Stimulated activated naive B cell treated with anti-CD40 and anti-IgM and Interleukin-4, amounts not matched to agents 10 μg/mL and 1 μg/mL and 100 μg/mL, for 72 hours (primary cell): ENCODE data around the gene KIF12.
"Not testable (repeated sequence)": the region's sequence is repeated elsewhere in the genome, so short reads cannot be mapped to it uniquely, and the experiment has no call there.

Experiments used
- ATAC-seq, 2 donors: fragments of 150-1000 bp; cut with Tn5 transposase; replicated peaks; 2 replicates each; pipeline ENCODE4 v1.10.0; 2021; ENCODE audit warnings: moderate library complexity in 1 of 2
- DNase-seq: peaks from one replicate; pipeline ENCODE4 v3.0.0; 2021
- H3K27ac Mint-ChIP-seq: one replicate; pipeline ENCODE4 v1.8.0; 2022; ENCODE audit warnings: mild to moderate bottlenecking, mixed read lengths
- H3K27me3 Mint-ChIP-seq, 2 donors: one replicate each; pipeline ENCODE4 v1.8.0; 2022; ENCODE audit warnings: mixed read lengths in 2 of 2
- H3K36me3 Mint-ChIP-seq, 2 donors: one replicate each; pipeline ENCODE4 v1.8.0; 2022; ENCODE audit warnings: mixed read lengths in 2 of 2, mild to moderate bottlenecking in 1 of 2
- H3K4me1 Mint-ChIP-seq, 2 donors: one replicate each; pipeline ENCODE4 v1.8.0; 2022; ENCODE audit warnings: mixed read lengths in 2 of 2, mild to moderate bottlenecking in 1 of 2
- H3K4me3 Mint-ChIP-seq, 2 donors: one replicate each; pipeline ENCODE4 v1.8.0; 2022; ENCODE audit warnings: mild to moderate bottlenecking in 2 of 2, mixed read lengths in 2 of 2, moderate library complexity in 1 of 2
- H3K9me3 Mint-ChIP-seq, 2 donors: one replicate each; pipeline ENCODE4 v1.8.0; 2022; ENCODE audit warnings: mixed read lengths in 2 of 2, mild to moderate bottlenecking in 1 of 2

KIF12 gene

GRCh38 chr9:114049441-114050225, 49.5 kb downstream of the KIF12 start:
- no peak overlapping the region for H3K4me3 Mint-ChIP-seq
- H3K36me3 Mint-ChIP-seq, result peaks cover 6 to 9% of the 10 kb centered on the region in 2 donors
- ATAC-seq (no peak), DNase-seq (no peak)
- H3K9me3 Mint-ChIP-seq, result no peaks in the 10 kb centered on the region
- H3K27me3 Mint-ChIP-seq, result no peaks in the 10 kb centered on the region
- H3K4me1 Mint-ChIP-seq, result no peaks in the 10 kb centered on the region
- H3K27ac Mint-ChIP-seq, result no peak overlapping the region

- Mint-ChIP-seq H3K27me3 (no peaks in the 10 kb centered on the region), H3K36me3 (peaks cover 6 to 9% of the 10 kb centered on the region in 2 donors), H3K27ac (no peak overlapping the region), H3K4me1 (no peaks in the 10 kb centered on the region), H3K4me3 (no peak overlapping the region), H3K9me3 (peaks cover 0 to 2% of the 10 kb centered on the region in 2 donors)
- ATAC-seq (no peak), DNase-seq (no peak)
Measured at GRCh38 chr9:114048533-114049415, 50.3 kb downstream of the KIF12 start.

GRCh38 chr9:114047717-114048116, 51.4 kb downstream of the KIF12 start:
- no peak for ATAC-seq
- H3K27ac Mint-ChIP-seq, result no peak overlapping the region
- DNase-seq, result no peak

GRCh38 chr9:114046875-114047274, 52.2 kb downstream of the KIF12 start:
- Mint-ChIP-seq H3K27ac (no peak overlapping the region), H3K36me3 (peaks cover 6 to 9% of the 10 kb centered on the region in 2 donors), H3K4me3 (no peak overlapping the region), H3K27me3 (no peaks in the 10 kb centered on the region), H3K4me1 (no peaks in the 10 kb centered on the region), H3K9me3 (peaks cover 0 to 3% of the 10 kb centered on the region in 2 donors)
- no peak for ATAC-seq
- DNase-seq, result no peak

More at GRCh38 chr9:114047717-114048116, 51.4 kb downstream of the KIF12 start:
- H3K27me3 Mint-ChIP-seq, result no peaks in the 10 kb centered on the region
- peaks cover 0 to 3% of the 10 kb centered on the region in 2 donors for H3K9me3 Mint-ChIP-seq
- no peaks in the 10 kb centered on the region for H3K4me1 Mint-ChIP-seq
- peaks cover 6 to 9% of the 10 kb centered on the region in 2 donors for H3K36me3 Mint-ChIP-seq
- no peak overlapping the region for H3K4me3 Mint-ChIP-seq

GRCh38 chr9:114046237-114046755, 52.8 kb downstream of the KIF12 start:
- Mint-ChIP-seq H3K4me1 (no peaks in the 10 kb centered on the region), H3K4me3 (no peak overlapping the region), H3K36me3 (peaks cover 6 to 9% of the 10 kb centered on the region in 2 donors), H3K9me3 (peaks cover 0 to 3% of the 10 kb centered on the region in 2 donors), H3K27ac (no peak overlapping the region), H3K27me3 (no peaks in the 10 kb centered on the region)
- no peak for DNase-seq
- no peak for ATAC-seq

- not testable (repeated sequence) for H3K4me1 Mint-ChIP-seq, H3K9me3 Mint-ChIP-seq, DNase-seq, H3K4me3 Mint-ChIP-seq, H3K36me3 Mint-ChIP-seq, ATAC-seq, H3K27ac Mint-ChIP-seq, H3K27me3 Mint-ChIP-seq
Measured at GRCh38 chr9:114043660-114044059, 55.4 kb downstream of the KIF12 start.
